ENCODE results near the gene ABCF3.

DNA sequence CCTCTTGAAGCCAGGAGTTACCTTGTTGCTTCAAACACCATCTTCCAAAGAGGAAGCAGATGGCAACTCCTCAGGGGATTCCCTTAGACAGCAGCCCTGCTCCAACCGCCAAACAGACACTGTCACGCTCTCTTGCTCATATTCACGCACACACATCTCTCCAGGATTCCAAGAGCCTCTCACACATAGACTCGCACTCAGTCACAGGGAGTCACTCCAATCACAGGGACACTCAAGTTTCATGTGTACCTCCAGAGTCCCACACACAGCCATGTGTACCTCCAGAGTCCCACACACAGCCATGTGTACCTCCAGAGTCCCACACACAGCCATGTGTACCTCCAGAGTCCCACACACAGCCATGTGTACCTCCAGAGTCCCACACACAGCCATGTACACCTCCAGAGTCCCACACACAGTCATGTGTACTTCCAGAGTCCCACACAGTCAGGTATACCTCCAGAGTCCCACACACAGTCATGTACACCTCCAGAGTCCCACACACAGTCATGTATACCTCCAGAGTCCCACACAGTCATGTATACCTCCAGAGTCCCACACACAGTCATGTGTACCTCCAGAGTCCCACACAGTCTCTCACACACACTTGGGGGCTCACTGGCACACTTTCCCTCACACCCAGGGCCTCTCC lies 49.5 kb downstream of the ABCF3 start:
- no peak for TF ChIP-seq EZH2 (IDR thresholded peaks at IDR 0.05; ENCODE audit: insufficient read depth, poor library complexity, severe bottlenecking)
- TF ChIP-seq EZH2phosphoT487 (IDR thresholded peaks at IDR 0.05; ENCODE audit: insufficient read depth, low read depth), result no peak
